Measurements from ENCODE around the gene WNT16.

The WNT16 gene

GRCh38 chr7:121334376-121334775, 5.6 kb downstream of the WNT16 start:
- Histone ChIP-seq H3K4me3 (peak overlapping the region; percentile 29 to 75 (median 55)), H4K20me1 (peaks cover 0 to 69% (median 14%) of the 10 kb centered on the region in 11 experiments; a peak in 17 of 22 replicates), H3K27ac (peak overlapping the region; percentile 52 to 82 (median 77)), H3K36me3 (peaks cover 0 to 72% (median 24%) of the 10 kb centered on the region in 11 experiments; a peak in 13 of 22 replicates), H3K4me1 (peaks cover 17 to 29% (median 24%) of the 10 kb centered on the region in 10 experiments; a peak in 19 of 20 replicates), H3K4me2 (peak overlapping the region; percentile 37 to 74 (median 63)), H3K9ac (peak overlapping the region; percentile 72 to 81 (median 78)), H3K27me3 (peaks cover 76 to 96% (median 84%) of the 10 kb centered on the region in 11 experiments), H3K9me3 (replicated peaks in 1 of 11) (no peaks in the 10 kb centered on the region)
- TF ChIP-seq Cebpa-rat (IDR thresholded peaks at IDR 0.05): no peak

DNA sequence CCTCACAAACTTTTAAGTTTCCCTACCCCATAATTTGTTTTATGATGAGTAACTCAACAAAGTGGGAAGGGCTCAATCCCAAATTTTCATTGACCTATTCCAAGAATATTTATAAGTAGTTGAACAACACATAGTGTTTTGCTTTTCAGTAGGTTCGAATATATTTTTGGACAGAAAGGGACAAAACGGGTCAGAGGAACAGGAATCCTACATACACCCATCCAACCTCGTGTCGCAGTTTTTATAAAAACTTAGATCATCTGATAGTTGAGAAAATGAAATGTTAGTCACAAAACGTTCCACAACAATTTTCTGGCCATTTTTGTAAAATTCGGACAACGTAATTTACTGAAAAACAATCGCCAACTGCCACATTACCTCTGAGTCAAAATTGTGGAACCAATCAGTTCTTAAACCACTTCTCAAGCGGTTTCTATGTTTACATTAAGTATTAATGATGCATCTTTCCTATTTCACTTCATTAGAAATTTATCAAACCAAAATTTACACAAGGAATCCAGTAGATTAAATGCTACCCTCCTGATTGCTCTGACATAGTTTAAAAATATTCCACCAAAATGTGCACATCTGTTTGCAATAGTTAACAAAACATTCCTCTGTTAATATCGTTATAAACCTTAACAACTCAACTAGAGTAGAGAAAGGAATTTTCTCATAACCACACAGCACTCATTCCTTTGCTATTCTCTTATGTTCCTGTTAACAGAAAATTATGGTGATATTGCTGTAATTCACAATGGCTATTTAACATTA, 6.3 kb downstream of the WNT16 start:
- H3K9me3 ChIP-seq (replicated peaks in 1 of 11): no peaks in the 10 kb centered on the region
- H4K20me1 ChIP-seq: peaks cover 0 to 62% (median 7%) of the 10 kb centered on the region in 11 experiments; a peak in 15 of 22 replicates
- peaks cover 13 to 34% (median 22%) of the 10 kb centered on the region in 10 experiments; a peak in 19 of 20 replicates for H3K4me1 ChIP-seq
- peak overlapping the region; percentile 37 to 74 (median 63) for H3K4me2 ChIP-seq
- TF ChIP-seq Cebpa-rat (IDR thresholded peaks at IDR 0.05): no peak
- H3K36me3 ChIP-seq: peaks cover 0 to 70% (median 31%) of the 10 kb centered on the region in 11 experiments; a peak in 13 of 22 replicates
- peaks cover 69 to 89% (median 78%) of the 10 kb centered on the region in 11 experiments for H3K27me3 ChIP-seq
- peak overlapping the region; percentile 72 to 81 (median 78) for H3K9ac ChIP-seq
- peak overlapping the region; percentile 29 to 75 (median 55) for H3K4me3 ChIP-seq
- peak overlapping the region; percentile 52 to 82 (median 77) for H3K27ac ChIP-seq

DNA sequence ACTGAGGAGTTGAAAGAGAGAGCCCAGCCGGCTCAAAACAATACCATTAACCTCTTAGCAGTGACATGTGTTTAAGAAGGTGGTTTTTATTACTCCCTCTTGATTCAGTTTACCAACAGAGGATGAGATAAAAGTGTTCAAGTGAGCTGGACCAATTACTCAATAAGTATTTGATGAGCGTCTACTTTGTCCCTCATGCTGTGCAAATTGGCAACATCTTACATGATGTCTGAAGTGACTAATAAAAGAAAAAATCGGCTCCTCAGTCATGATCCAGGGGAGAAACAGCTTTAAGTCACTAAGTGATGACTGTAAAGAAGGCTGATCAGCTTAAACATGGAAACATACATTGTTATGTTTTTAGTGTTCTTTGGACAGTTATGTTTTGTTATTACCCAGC, 7.8 kb downstream of the WNT16 start:
- TF ChIP-seq Cebpa-rat (IDR thresholded peaks at IDR 0.05): no peak
- H3K9me3 ChIP-seq (replicated peaks in 1 of 11): no peaks in the 10 kb centered on the region
- peak overlapping the region in 8 of 10 experiments; percentile 9 to 75 (median 36); a peak in 13 of 20 replicates for H3K4me3 ChIP-seq
- H4K20me1 ChIP-seq: peaks cover 0 to 47% (median 0%) of the 10 kb centered on the region in 11 experiments; a peak in 9 of 22 replicates
- H3K4me1 ChIP-seq: peaks cover 13 to 34% (median 22%) of the 10 kb centered on the region in 10 experiments; a peak in 19 of 20 replicates
- H3K27ac ChIP-seq: peak overlapping the region in 10 of 11 experiments; percentile 27 to 82 (median 62); a peak in 20 of 22 replicates
- peaks cover 54 to 74% (median 63%) of the 10 kb centered on the region in 11 experiments for H3K27me3 ChIP-seq
- H3K9ac ChIP-seq: peak overlapping the region in 10 of 11 experiments; percentile 24 to 80 (median 69); a peak in 19 of 22 replicates
- H3K4me2 ChIP-seq: peak overlapping the region; percentile 54 to 71 (median 62)
- H3K36me3 ChIP-seq: peaks cover 0 to 66% (median 35%) of the 10 kb centered on the region in 11 experiments; a peak in 15 of 22 replicates

DNA sequence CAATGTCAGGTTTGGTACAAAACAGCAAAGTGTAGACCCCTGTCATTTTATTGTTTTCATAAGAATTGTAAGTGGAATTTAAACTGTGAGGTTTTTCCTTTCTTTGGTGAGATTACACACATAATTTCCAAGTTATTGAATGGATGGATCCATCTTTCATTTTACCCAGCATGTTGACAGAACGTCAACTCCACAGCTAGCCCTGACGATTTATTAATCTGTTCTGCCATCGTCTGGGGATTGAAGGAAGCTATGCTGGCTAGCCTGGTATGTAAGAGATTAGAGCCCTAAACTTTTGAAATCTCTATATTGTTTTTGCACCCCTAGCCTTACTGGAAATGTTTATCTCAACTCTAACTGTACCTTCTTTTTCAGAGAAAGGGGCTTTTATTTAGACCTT, 8.6 kb downstream of the WNT16 start:
- H3K27me3 ChIP-seq: peaks cover 45 to 66% (median 54%) of the 10 kb centered on the region in 11 experiments

DNA sequence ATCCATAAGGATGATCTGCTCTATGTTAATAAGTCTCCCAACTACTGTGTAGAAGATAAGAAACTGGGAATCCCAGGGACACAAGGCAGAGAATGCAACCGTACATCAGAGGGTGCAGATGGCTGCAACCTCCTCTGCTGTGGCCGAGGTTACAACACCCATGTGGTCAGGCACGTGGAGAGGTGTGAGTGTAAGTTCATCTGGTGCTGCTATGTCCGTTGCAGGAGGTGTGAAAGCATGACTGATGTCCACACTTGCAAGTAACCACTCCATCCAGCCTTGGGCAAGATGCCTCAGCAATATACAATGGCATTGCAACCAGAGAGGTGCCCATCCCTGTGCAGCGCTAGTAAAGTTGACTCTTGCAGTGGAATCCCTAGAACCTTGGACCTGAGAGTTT, 10.3 kb downstream of the WNT16 start:
- Histone ChIP-seq H3K4me1 (peaks cover 20 to 56% (median 44%) of the 10 kb centered on the region in 10 experiments; a peak in 19 of 20 replicates), H3K4me2 (peak overlapping the region; percentile 54 to 71 (median 62)), H3K27ac (peak overlapping the region in 9 of 11 experiments; percentile 19 to 82 (median 65); a peak in 16 of 22 replicates), H4K20me1 (peaks cover 0 to 37% (median 0%) of the 10 kb centered on the region in 11 experiments; a peak in 5 of 22 replicates), H3K9ac (peak overlapping the region in 7 of 11 experiments; percentile 26 to 80 (median 71); a peak in 9 of 22 replicates), H3K9me3 (replicated peaks in 1 of 11) (no peaks in the 10 kb centered on the region), H3K4me3 (peak overlapping the region in 2 of 10 experiments; percentile 57 to 75; a peak in 2 of 20 replicates), H3K27me3 (peaks cover 42 to 54% (median 50%) of the 10 kb centered on the region in 11 experiments), H3K36me3 (peaks cover 0 to 70% (median 29%) of the 10 kb centered on the region in 11 experiments; a peak in 19 of 22 replicates)
- peak in 2 of 11 experiments; percentile 26 to 68; a peak in 2 of 22 replicates for TF ChIP-seq Cebpa-rat (IDR thresholded peaks at IDR 0.05)

More for the DNA sequence above, 8.6 kb downstream of the WNT16 start:
- Histone ChIP-seq H3K9me3 (replicated peaks in 1 of 11) (no peaks in the 10 kb centered on the region), H3K4me2 (peak overlapping the region; percentile 54 to 71 (median 62); a peak in 20 of 22 replicates), H4K20me1 (peaks cover 0 to 39% (median 0%) of the 10 kb centered on the region in 11 experiments; a peak in 6 of 22 replicates), H3K4me1 (peaks cover 13 to 39% (median 30%) of the 10 kb centered on the region in 10 experiments; a peak in 19 of 20 replicates), H3K27ac (peak overlapping the region in 9 of 11 experiments; percentile 19 to 82 (median 65); a peak in 16 of 22 replicates), H3K9ac (peak overlapping the region in 9 of 11 experiments; percentile 9 to 80 (median 70); a peak in 14 of 22 replicates), H3K4me3 (peak overlapping the region in 5 of 10 experiments; percentile 29 to 75 (median 52); a peak in 7 of 20 replicates), H3K36me3 (peaks cover 0 to 67% (median 30%) of the 10 kb centered on the region in 11 experiments; a peak in 19 of 22 replicates)
- no peak for TF ChIP-seq Cebpa-rat (IDR thresholded peaks at IDR 0.05)

GRCh38 chr7:121341933-121342332, 13.1 kb downstream of the WNT16 start:
- Histone ChIP-seq H3K4me3 (no peak overlapping the region), H3K36me3 (peaks cover 8 to 62% (median 37%) of the 10 kb centered on the region in 11 experiments; a peak in 20 of 22 replicates), H3K4me2 (peak overlapping the region in 8 of 11 experiments; percentile 3 to 41 (median 16); a peak in 11 of 22 replicates), H3K4me1 (peaks cover 17 to 59% (median 48%) of the 10 kb centered on the region in 10 experiments; a peak in 19 of 20 replicates), H4K20me1 (peaks cover 0 to 21% (median 0%) of the 10 kb centered on the region in 11 experiments; a peak in 4 of 22 replicates), H3K27me3 (peaks cover 15 to 28% (median 24%) of the 10 kb centered on the region in 11 experiments; a peak in 21 of 22 replicates), H3K27ac (peak overlapping the region in 7 of 11 experiments; percentile 1 to 51 (median 37); a peak in 7 of 22 replicates), H3K9me3 (replicated peaks in 1 of 11) (no peaks in the 10 kb centered on the region), H3K9ac (no peak overlapping the region; a peak in 1 of 22 replicates)
- TF ChIP-seq Cebpa-rat (IDR thresholded peaks at IDR 0.05): no peak

- no peak overlapping the region for H3K4me3 ChIP-seq
- no peaks in the 10 kb centered on the region for H3K9me3 ChIP-seq (replicated peaks in 1 of 11)
- peak overlapping the region in 7 of 11 experiments; percentile 1 to 51 (median 37); a peak in 9 of 22 replicates for H3K27ac ChIP-seq
- H3K9ac ChIP-seq: peak overlapping the region in 1 of 11 experiments; percentile 2; a peak in 1 of 22 replicates
- peaks cover 0 to 16% (median 0%) of the 10 kb centered on the region in 11 experiments; a peak in 3 of 22 replicates for H4K20me1 ChIP-seq
- peak overlapping the region in 8 of 11 experiments; percentile 3 to 41 (median 15); a peak in 10 of 22 replicates for H3K4me2 ChIP-seq
- H3K36me3 ChIP-seq: peaks cover 14 to 62% (median 40%) of the 10 kb centered on the region in 11 experiments; a peak in 20 of 22 replicates
- peaks cover 9 to 21% (median 17%) of the 10 kb centered on the region in 11 experiments; a peak in 18 of 22 replicates for H3K27me3 ChIP-seq
- no peak for TF ChIP-seq Cebpa-rat (IDR thresholded peaks at IDR 0.05)
- H3K4me1 ChIP-seq: peaks cover 16 to 59% (median 47%) of the 10 kb centered on the region in 10 experiments; a peak in 19 of 20 replicates
These were observed 13.8 kb downstream of the WNT16 start for GRCh38 chr7:121342631-121343030.
